Stimulated activated CD4-positive, alpha-beta T cell treated with anti-CD3 and anti-CD28 coated beads, TNF-alpha, amount 100 ng/mL, for 24 hours (primary cell): ENCODE data around the gene ETFRF1.

Experiments used
- DNase-seq, 3 experiments: peaks; one replicate each; pipeline ENCODE4 v3.0.0-alpha.2; 2020; ENCODE audit warnings: low read depth in 3 of 3

The ETFRF1 gene

DNA sequence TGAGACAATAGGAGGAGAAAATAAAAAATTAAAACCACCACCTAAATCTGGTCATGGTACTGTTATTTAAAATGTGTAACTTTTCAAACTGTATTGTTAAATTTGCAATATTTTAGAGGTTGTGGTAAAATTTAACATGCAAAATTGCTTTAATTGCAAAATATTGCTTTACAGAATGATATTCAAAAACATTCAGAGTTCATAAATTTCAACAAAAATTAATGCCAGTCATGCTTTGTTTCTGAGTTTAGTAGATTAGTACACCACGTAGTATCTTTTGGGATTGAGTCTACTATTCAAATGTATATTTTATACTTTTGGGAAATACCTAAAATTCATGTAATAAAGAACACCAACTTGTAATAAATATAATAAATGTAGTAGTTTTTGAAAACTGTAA, 18.3 kb downstream of the ETFRF1 start:
- no peak for DNase-seq

GRCh38 chr12:25236190-25236589, 41.2 kb downstream of the ETFRF1 start:
- no peak for DNase-seq

DNA sequence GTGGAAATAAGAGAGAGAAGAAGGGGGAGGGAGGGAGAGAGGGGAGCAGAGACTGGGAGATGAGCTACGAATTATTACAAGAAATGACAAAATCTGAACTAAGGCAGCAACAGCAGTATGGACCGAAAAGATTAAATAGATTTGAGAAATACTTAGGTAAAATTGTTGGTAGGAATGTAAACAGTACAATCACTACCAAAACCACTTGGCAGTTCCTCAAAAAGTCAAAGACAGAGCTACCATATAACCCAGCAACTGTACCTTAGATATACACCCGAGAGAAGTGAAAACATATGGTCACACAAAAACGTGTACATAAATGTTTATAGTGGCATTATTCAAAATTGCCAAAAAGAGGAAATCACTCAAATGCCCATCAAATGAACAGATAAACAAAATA, 41.6 kb downstream of the ETFRF1 start:
- no peak for DNase-seq

DNA sequence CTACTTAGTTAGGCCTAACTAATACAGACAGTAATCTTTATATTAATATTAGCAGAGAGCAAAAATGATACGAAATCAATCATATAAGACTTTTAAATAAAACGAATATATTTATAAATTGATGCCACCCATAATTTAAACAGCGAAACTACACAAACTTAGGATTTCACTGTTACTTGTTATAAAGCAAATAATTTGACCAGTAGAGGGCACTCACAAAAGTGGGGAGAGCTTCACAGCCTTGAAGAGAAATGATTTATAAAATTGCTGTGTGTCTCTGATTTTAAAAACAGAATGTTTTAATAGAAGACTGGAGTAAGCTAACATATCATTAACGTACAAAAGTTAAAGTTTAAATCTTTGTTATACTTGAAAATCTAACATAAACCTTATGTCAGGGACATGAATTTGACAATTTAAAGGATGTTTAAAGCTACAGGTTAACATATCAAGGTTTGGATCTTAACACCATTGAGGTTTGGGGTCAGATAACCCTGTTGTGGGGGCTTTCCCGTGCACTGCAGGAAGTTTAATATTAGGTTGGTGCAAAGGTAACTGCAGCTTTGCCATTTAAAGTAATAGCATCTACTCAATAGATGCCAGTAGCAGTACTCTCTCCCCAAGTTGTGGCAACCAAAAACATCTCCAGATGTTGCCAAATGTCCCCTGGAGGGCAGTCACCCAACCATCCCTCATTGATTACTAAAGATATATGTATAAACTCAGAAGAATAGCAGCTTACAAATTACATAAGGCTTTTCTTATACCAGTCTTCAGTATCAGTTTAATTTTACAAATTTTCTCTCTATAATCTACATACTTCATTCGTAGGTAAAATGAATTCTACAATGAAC, 46.4 kb downstream of the ETFRF1 start:
- DNase-seq: no peak

GRCh38 chr12:25242981-25243679, 48.1 kb downstream of the ETFRF1 start:
- no peak for DNase-seq

DNA sequence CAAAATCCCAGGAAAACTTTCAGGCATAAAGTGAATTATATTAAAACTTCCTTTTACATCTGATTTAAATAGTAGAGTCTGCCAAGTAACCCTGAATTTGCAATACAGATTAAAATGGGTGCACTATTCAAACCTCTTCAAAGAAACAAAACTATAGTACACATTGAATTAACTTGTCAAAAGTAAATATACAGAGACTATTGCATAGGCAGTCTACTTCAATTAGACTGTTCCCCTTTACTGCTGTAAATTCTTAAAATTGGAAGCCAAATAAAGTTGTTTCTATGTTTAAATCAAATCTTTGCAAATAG, 48.6 kb downstream of the ETFRF1 start:
- DNase-seq: no peak

DNA sequence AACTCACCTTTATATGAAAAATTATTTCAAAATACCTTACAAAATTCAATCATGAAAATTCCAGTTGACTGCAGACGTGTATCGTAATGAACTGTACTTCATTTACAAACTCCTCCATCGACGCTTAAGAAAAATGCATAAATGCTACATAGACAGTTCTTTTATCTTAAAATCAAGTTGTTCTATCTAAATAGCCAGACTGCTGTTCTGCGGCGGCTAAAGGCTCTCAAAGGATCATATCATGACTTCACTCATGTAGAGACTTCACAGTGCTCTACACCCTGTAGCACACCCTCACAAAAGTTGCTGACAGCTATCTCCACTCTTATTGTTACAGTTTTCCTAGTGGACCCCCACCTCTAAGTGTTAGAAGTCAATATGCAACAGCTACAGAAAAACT, 50.5 kb downstream of the ETFRF1 start:
- no peak for DNase-seq

GRCh38 chr12:25248137-25248536, 53.1 kb downstream of the ETFRF1 start:
- no peak for DNase-seq

DNA sequence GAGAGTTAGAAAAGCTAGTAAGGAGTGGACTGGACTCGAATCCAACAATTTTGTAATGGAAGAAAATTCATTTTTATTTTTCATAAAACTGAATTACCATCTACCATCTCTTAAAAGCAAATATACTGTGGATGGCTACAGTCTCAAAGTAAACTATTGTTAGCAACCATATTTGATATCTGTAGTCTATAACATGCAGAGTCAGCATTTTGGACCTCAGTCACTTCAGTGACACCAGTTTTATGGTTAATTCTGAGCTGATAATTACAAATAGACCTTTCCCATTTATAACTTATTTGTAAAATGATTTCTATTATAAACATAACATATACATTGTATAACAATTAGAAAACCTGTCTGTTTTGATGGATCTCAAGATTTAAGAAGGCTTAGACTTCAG, 53.7 kb downstream of the ETFRF1 start:
- DNase-seq: no peak

GRCh38 chr12:25249931-25250738, 55.1 kb downstream of the ETFRF1 start:
- peak in 2 of 3 experiments; percentile 12 to 47 for DNase-seq

DNA sequence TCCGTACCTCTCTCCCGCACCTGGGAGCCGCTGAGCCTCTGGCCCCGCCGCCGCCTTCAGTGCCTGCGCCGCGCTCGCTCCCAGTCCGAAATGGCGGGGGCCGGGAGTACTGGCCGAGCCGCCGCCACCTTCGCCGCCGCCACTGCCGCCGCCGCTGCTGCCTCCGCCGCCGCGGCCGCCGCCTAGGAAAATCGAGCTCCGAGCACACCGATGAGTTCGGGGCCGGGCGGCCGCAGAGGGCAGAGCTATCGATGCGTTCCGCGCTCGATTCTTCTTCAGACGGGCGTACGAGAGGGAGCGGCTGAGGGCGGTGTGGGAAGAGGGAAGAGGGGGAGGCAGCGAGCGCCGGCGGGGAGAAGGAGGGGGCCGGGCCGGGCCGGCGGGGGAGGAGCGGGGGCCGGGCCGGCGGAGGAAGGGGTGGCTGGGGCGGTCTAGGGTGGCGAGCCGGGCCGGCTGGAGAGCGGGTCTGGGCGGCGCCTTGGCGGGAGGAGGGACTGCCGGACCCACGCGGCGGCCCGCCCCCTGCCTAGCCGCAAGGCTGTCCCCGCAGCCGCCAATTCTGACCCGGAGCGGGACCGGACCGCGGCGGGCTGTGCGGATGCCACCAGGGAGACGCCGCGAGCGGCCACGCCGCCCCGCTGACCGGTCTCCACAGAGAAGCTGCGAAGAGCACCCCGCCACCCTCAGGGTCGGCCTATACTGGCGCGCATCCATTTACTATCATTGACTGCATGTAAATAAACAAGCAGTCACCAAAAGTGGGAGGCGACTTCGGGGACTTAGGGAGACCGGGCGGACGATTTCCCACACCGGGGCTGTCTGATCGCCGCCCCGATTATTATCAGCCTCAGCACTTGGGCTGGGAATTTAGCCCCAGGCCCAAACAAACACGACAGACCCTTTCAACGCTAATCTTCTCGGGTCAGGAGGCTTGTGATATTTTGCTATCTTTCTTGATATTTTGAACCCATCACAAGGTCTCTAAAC, 56.0 kb downstream of the ETFRF1 start, which contains the start of gene KRAS:
Gene KRAS (minus strand): TSS at position 186 of the 987 bp plus-strand sequence.
- peak; percentile 76 to 88 (median 80) for DNase-seq

GRCh38 chr12:25251769-25252168, 56.7 kb downstream of the ETFRF1 start:
- DNase-seq: no peak

GRCh38 chr12:25252946-25253345, 57.9 kb downstream of the ETFRF1 start:
- no peak for DNase-seq

- no peak for DNase-seq
These were observed 58.5 kb downstream of the ETFRF1 start for GRCh38 chr12:25253371-25254068.

- no peak for DNase-seq
These were observed 59.3 kb downstream of the ETFRF1 start for GRCh38 chr12:25254271-25254880.
